Kidney epithelial cell (primary cell): ENCODE results near the gene SEMA5B. TPM values are rescaled to one million over a fixed set of nuclear protein-coding genes. Genes with fewer than 3 reads are reported as not detected.

Source experiments
- DNase-seq: peaks from one replicate; pipeline ENCODE4 v3.0.0-alpha.2; 2010; ENCODE audit warnings: low read depth
- H3K27me3 ChIP-seq: 2 replicates; pipeline ENCODE4 v1.6.0; 2011; ENCODE audit warnings: low read length; ENCODE audit not compliant: control insufficient read depth, insufficient read depth
- H3K36me3 ChIP-seq: 2 replicates; pipeline ENCODE4 v1.5.1; 2011; ENCODE audit warnings: low read length; ENCODE audit not compliant: control insufficient read depth, insufficient read depth
- H3K4me3 ChIP-seq: 2 replicates; pipeline ENCODE4 v1.5.1; 2011; ENCODE audit warnings: low read depth, mild to moderate bottlenecking, control low read depth, low read length
- CTCF ChIP-seq: IDR thresholded peaks from 2 replicates; pipeline ENCODE4 v1.5.1; 2011; ENCODE audit warnings: mild to moderate bottlenecking, moderate library complexity, low read length, control low read depth, inconsistent platforms; ENCODE audit not compliant: insufficient read depth, poor library complexity, severe bottlenecking
- total RNA-seq: library from RNA; depleted of rRNA; stranded (reverse); fragments of >200 nt; gene quantifications from 2 replicates; pipeline ENCODE4 v1.2.3, GENCODE V29; 2015

The SEMA5B gene
- total RNA-seq, 1 donor from 2014 or later: not detected

GRCh38 chr3:123067689-123068600, 40.4 kb upstream of the SEMA5B start:
- DNase-seq: no peak
- no peaks in the 10 kb centered on the region for H3K27me3 ChIP-seq
- TF ChIP-seq CTCF: no peak
- peak overlapping the region; percentile 96 for H3K4me3 ChIP-seq
- H3K36me3 ChIP-seq: no peaks in the 10 kb centered on the region

DNA sequence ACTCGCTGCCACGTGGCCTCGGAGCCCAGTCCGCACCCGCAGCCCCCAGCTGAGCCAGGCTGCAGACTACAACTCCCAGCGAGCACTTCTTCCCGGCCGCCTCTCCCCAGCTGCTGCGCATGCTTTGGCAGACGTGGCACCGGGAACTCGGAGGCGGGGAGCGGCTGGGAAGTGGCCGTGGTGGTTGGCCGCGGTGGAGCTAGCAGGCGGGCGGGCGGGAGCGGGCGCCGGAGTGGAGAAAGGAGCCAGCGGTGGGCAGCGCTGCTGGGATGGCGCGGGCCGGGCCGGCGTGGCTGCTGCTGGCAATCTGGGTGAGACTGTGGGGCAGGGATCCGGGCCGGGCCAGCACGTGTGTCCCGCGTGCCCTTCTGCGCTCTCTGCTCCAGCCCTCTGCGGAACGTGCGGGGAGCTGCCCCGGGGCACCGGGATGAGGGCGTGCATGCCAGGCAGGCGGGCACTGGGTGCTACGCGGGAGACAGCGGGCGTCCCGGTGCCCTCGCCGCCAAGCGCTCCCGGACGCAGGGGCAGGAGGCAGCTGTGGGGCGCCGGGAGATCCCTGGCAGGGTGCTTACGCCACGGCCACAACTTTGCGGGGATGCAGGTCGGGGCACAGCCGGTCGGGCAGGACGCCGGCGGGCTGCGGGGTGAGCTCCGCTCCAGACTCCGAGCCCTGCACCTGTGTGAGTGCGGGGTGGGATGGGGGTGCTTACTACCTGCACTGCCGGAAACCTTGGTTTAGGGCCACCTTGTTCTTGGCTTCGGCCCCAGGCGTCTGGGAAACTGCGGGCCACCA, 39.5 kb upstream of the SEMA5B start, which contains the start of gene PDIA5:
Gene PDIA5, plus strand, starts transcription at position 130 of the 793 bp plus-strand sequence. Its CDS starts 140 bp downstream, at position 270.
- no peaks in the 10 kb centered on the region for H3K27me3 ChIP-seq
- DNase-seq: no peak
- no peak for TF ChIP-seq CTCF
- peak within 1 kb of the TSS; percentile 96 for H3K4me3 ChIP-seq
- H3K36me3 ChIP-seq: no peaks in the 10 kb centered on the region

- no peaks in the 10 kb centered on the region for H3K36me3 ChIP-seq
- no peaks in the 10 kb centered on the region for H3K27me3 ChIP-seq
- DNase-seq: no peak
- peak overlapping the region; percentile 96 for H3K4me3 ChIP-seq
- TF ChIP-seq CTCF: no peak
Observed at GRCh38 chr3:123066599-123066895, 39.0 kb upstream of the SEMA5B start.

- H3K27me3 ChIP-seq: no peaks in the 10 kb centered on the region
- no peak for TF ChIP-seq CTCF
- H3K36me3 ChIP-seq: no peaks in the 10 kb centered on the region
- H3K4me3 ChIP-seq: no peak overlapping the region
- DNase-seq: no peak
Observed at GRCh38 chr3:123064914-123065313, 37.4 kb upstream of the SEMA5B start.

DNA sequence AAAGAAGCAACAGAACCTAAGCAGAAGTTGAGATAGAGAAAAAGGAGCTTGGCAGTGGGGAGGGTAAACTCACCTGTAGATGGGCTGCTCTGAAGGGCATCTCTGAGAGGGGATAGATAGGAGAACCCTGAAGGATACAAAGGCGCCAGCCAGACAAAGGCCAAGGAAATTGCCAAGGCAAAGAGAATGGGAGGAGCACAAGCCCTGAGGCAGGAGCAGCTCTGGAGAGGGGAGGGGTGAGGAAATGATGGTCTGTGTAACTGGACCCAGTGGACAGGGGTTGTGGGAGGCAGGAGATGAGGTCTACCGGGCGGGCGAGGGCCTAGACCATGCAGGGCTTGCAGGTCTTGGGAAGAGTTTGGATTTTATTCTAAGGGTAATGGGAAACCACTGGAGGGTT, 36.9 kb upstream of the SEMA5B start:
- Histone ChIP-seq H3K36me3 (no peaks in the 10 kb centered on the region), H3K4me3 (no peak overlapping the region), H3K27me3 (no peaks in the 10 kb centered on the region)
- TF ChIP-seq CTCF: no peak
- DNase-seq: no peak
